Loucy (cell line): Measurements from ENCODE around the gene SLC9A3.
A peak's percentile ranks its signal among the peaks of the same experiment; 100 is the strongest.
"Not testable (repeated sequence)": the region's sequence is repeated elsewhere in the genome, so short reads cannot be mapped to it uniquely, and the experiment has no call there.

Experiments
- H2AFZ ChIP-seq: fragments of 200-600 bp; sonication (generic); 2 replicates; pipeline ENCODE4 v1.6.0; 2016; ENCODE audit warnings: antibody characterized with exemption, mild to moderate bottlenecking, low read length, moderate library complexity
- H3F3A ChIP-seq: fragments of 200-600 bp; 2 replicates; pipeline ENCODE4 v1.6.0; 2016; ENCODE audit warnings: antibody characterized with exemption, low read depth, mild to moderate bottlenecking
- H3K27me3 ChIP-seq: fragments of 200-600 bp; sonication (generic); 2 replicates; pipeline ENCODE4 v1.6.1; 2014; ENCODE audit warnings: low read length, mild to moderate bottlenecking; ENCODE audit not compliant: insufficient read depth, poor library complexity, severe bottlenecking
- H3K36me3 ChIP-seq: fragments of 200-600 bp; sonication (generic); 2 replicates; pipeline ENCODE4 v1.6.1; 2016; ENCODE audit warnings: low read length; ENCODE audit not compliant: insufficient read depth
- H3K4me1 ChIP-seq: fragments of 200-600 bp; sonication (generic); 2 replicates; pipeline ENCODE4 v1.5.1; 2014; ENCODE audit warnings: low read length, mild to moderate bottlenecking; ENCODE audit not compliant: insufficient read depth, poor library complexity, severe bottlenecking
- H3K4me2 ChIP-seq: fragments of 200-600 bp; sonication (generic); 2 replicates; pipeline ENCODE4 v1.6.0; 2014; ENCODE audit warnings: antibody characterized with exemption, low read length, low read depth, mild to moderate bottlenecking; ENCODE audit not compliant: poor library complexity, severe bottlenecking
- H3K4me3 ChIP-seq: fragments of 200-600 bp; sonication (generic); 2 replicates; pipeline ENCODE4 v1.5.1; 2014; ENCODE audit warnings: low read length, mild to moderate bottlenecking, mixed read lengths; ENCODE audit not compliant: poor library complexity, severe bottlenecking
- H3K79me2 ChIP-seq: fragments of 200-600 bp; sonication (generic); 2 replicates; pipeline ENCODE4 v1.6.1; 2014; ENCODE audit warnings: low read length; ENCODE audit not compliant: insufficient read depth
- H3K9ac ChIP-seq: fragments of 200-600 bp; sonication (generic); 2 replicates; pipeline ENCODE4 v1.6.0; 2014; ENCODE audit warnings: mild to moderate bottlenecking, low read depth, low read length, moderate library complexity; ENCODE audit not compliant: poor library complexity, severe bottlenecking
- H3K9me2 ChIP-seq: fragments of 200-600 bp; sonication (generic); replicated peaks from 2 replicates; pipeline ENCODE4 v1.6.1; 2016; ENCODE audit warnings: low read depth, low read length, mixed read lengths
- H3K9me3 ChIP-seq: fragments of 200-600 bp; sonication (generic); 2 replicates; pipeline ENCODE4 v1.6.1; 2014; ENCODE audit warnings: mild to moderate bottlenecking, antibody characterized with exemption, low read length, low read depth; ENCODE audit not compliant: insufficient read depth
- H4K20me1 ChIP-seq: fragments of 200-600 bp; sonication (generic); 2 replicates; pipeline ENCODE4 v1.6.0; 2014; ENCODE audit warnings: antibody characterized with exemption, low read length, mild to moderate bottlenecking; ENCODE audit not compliant: insufficient read depth, poor library complexity, severe bottlenecking
- CTCF ChIP-seq: fragments of 200-600 bp; sonication (generic); conservative IDR thresholded peaks from 2 replicates; pipeline ENCODE4 v1.5.1; 2014; ENCODE audit warnings: mild to moderate bottlenecking, antibody characterized with exemption, low read length
- EZH2phosphoT487 ChIP-seq: fragments of 200-600 bp; IDR thresholded peaks from 2 replicates; pipeline ENCODE4 v1.6.1; 2018; ENCODE audit warnings: antibody characterized with exemption, mild to moderate bottlenecking, moderate library complexity, borderline replicate concordance

SLC9A3 gene

GRCh38 chr5:474840-475661, 49.2 kb downstream of the SLC9A3 start:
- H3K36me3 ChIP-seq, result no peaks in the 10 kb centered on the region
- peaks cover 33% of the 10 kb centered on the region for H3K79me2 ChIP-seq
- H2AFZ ChIP-seq, result no peak overlapping the region
- no peak for TF ChIP-seq EZH2phosphoT487
- no peak for TF ChIP-seq CTCF
- H3K4me2 ChIP-seq, result no peak overlapping the region
- H3K9ac ChIP-seq, result no peak overlapping the region
- H3K27me3 ChIP-seq, result peaks cover 6% of the 10 kb centered on the region
- peaks cover 20% of the 10 kb centered on the region for H3K4me1 ChIP-seq
- H4K20me1 ChIP-seq, result peaks cover 13% of the 10 kb centered on the region
- no peaks in the 10 kb centered on the region for H3F3A ChIP-seq
- H3K4me3 ChIP-seq, result no peak overlapping the region
- H3K9me3 ChIP-seq, result no peaks in the 10 kb centered on the region
- H3K9me2 ChIP-seq, result no peaks in the 10 kb centered on the region

- H2AFZ ChIP-seq, H3F3A ChIP-seq, H3K9me3 ChIP-seq, H3K27me3 ChIP-seq, H3K36me3 ChIP-seq, H3K9me2 ChIP-seq: not testable (repeated sequence)
- H3K4me3 ChIP-seq, result peak overlapping the region; percentile 96
- peaks cover 33% of the 10 kb centered on the region for H3K79me2 ChIP-seq
- peak overlapping the region; percentile 91 for H3K9ac ChIP-seq
- H4K20me1 ChIP-seq, result peaks cover 13% of the 10 kb centered on the region
- peak overlapping the region; percentile 97 for H3K4me2 ChIP-seq
- peaks cover 20% of the 10 kb centered on the region for H3K4me1 ChIP-seq
Observed at GRCh38 chr5:474232-474839, 49.9 kb downstream of the SLC9A3 start.

GRCh38 chr5:473551-474192, 50.6 kb downstream of the SLC9A3 start:
- Histone ChIP-seq H3K79me2 (peaks cover 33% of the 10 kb centered on the region), H2AFZ (peak overlapping the region; percentile 87), H3K9me2 (no peaks in the 10 kb centered on the region), H3K36me3 (no peaks in the 10 kb centered on the region), H3K4me2 (peak overlapping the region; percentile 97), H3K4me1 (peaks cover 20% of the 10 kb centered on the region), H3F3A (no peaks in the 10 kb centered on the region), H3K4me3 (peak overlapping the region; percentile 96), H3K9me3 (no peaks in the 10 kb centered on the region), H4K20me1 (peaks cover 13% of the 10 kb centered on the region), H3K9ac (peak overlapping the region; percentile 91), H3K27me3 (peaks cover 6% of the 10 kb centered on the region)
- TF ChIP-seq CTCF (no peak), EZH2phosphoT487 (no peak)
